Caco-2 (cell line): ENCODE results near the gene LYPD3. TPM values are rescaled to one million over a fixed set of nuclear protein-coding genes. Genes with fewer than 3 reads are reported as not detected.
"Not testable (repeated sequence)": the region's sequence is repeated elsewhere in the genome, so short reads cannot be mapped to it uniquely, and the experiment has no call there.

Experiments used
- BruUV-seq: library from RNA; stranded (reverse); fragments of 400-500 nt; replicated peaks from 2 replicates; lab custom pipeline; 2021; lab: Mats Ljungman, UMichigan
- CTCF ChIA-PET: fragments of 300-600 bp; sonication (Branson Sonifier 250); formaldehyde crosslinking; loops from one replicate; lab custom pipeline; 2022; ENCODE audit warnings: antibody characterized with exemption; lab: Charles Lee
- POLR2A ChIA-PET: fragments of 300-600 bp; sonication (Branson Sonifier 250); formaldehyde crosslinking; loops from one replicate; lab custom pipeline; 2022; ENCODE audit warnings: antibody characterized with exemption; lab: Charles Lee
- DNase-seq, 2 experiments: peaks; one replicate each; pipeline versions ENCODE4 v3.0.0 to v3.0.0-alpha.2; 2020 to 2022
- H3K27me3 ChIP-seq: replicated peaks from 2 replicates; pipeline ENCODE4 v1.6.0; 2011; ENCODE audit warnings: low read length; ENCODE audit not compliant: control insufficient read depth, insufficient read depth
- H3K36me3 ChIP-seq: 2 replicates; pipeline ENCODE4 v1.5.1; 2011; ENCODE audit warnings: low read length; ENCODE audit not compliant: control insufficient read depth, insufficient read depth
- H3K4me1 ChIP-seq: fragments of 250-450 bp; sonication (Bioruptor Pico); 2 replicates; pipeline ENCODE4 v1.5.1; 2020; ENCODE audit warnings: mild to moderate bottlenecking
- H3K4me3 ChIP-seq: 2 replicates; pipeline ENCODE4 v1.5.1; 2011; ENCODE audit warnings: low read depth, mild to moderate bottlenecking, control low read depth, low read length
- H3K9me3 ChIP-seq: fragments of 250-450 bp; sonication (Bioruptor Pico); 2 replicates; pipeline ENCODE4 v1.5.1; 2020; ENCODE audit warnings: mild to moderate bottlenecking, moderate library complexity
- H3K27ac Mint-ChIP-seq: one replicate; pipeline ENCODE4 v1.8.0; 2022; ENCODE audit warnings: mixed read lengths; ENCODE audit not compliant: unreplicated experiment
- H3K27me3 Mint-ChIP-seq: one replicate; pipeline ENCODE4 v1.8.0; 2022; ENCODE audit warnings: mixed read lengths; ENCODE audit not compliant: insufficient read depth, unreplicated experiment
- H3K36me3 Mint-ChIP-seq: one replicate; pipeline ENCODE4 v1.8.0; 2022; ENCODE audit warnings: mild to moderate bottlenecking, mixed read lengths; ENCODE audit not compliant: insufficient read depth, unreplicated experiment
- H3K4me1 Mint-ChIP-seq: one replicate; pipeline ENCODE4 v1.8.0; 2022; ENCODE audit warnings: low read depth, mixed read lengths; ENCODE audit not compliant: unreplicated experiment
- H3K4me3 Mint-ChIP-seq: one replicate; pipeline ENCODE4 v1.8.0; 2022; ENCODE audit warnings: mild to moderate bottlenecking, moderate library complexity, mixed read lengths; ENCODE audit not compliant: unreplicated experiment
- H3K9me3 Mint-ChIP-seq: one replicate; pipeline ENCODE4 v1.8.0; 2022; ENCODE audit warnings: mixed read lengths; ENCODE audit not compliant: unreplicated experiment
- intact Hi-C: fragments of 100-400 bp; cut with micrococcal nuclease; formaldehyde crosslinking; loops from one replicate; pipeline ENCODE4 v1.10.0; 2022; ENCODE audit not compliant: unreplicated experiment
- total RNA-seq: library from RNA; stranded (reverse); gene quantifications from 2 replicates; pipeline ENCODE4 v1.2.3, GENCODE V29; 2022
- TF ChIP-seq, protein P1 (sequence below), 2 experiments: fragments of 200-600 bp in 1 of 2; IDR thresholded peaks; 1 replicate in 1 of 2; 2 replicates in 1 of 2; pipeline versions ENCODE4 v1.5.1 to v1.8.0; 2011 to 2022; ENCODE audit warnings: antibody characterized with exemption in 1 of 2, control low read depth in 1 of 2, inconsistent platforms in 1 of 2, low read depth in 1 of 2, low read length in 1 of 2, mild to moderate bottlenecking in 1 of 2, moderate library complexity in 1 of 2; ENCODE audit not compliant: insufficient read depth in 1 of 2, severe bottlenecking in 1 of 2, unreplicated experiment in 1 of 2

Gene LYPD3
- total RNA-seq, 1 experiment from 2014 or later: 1.3 TPM

DNA sequence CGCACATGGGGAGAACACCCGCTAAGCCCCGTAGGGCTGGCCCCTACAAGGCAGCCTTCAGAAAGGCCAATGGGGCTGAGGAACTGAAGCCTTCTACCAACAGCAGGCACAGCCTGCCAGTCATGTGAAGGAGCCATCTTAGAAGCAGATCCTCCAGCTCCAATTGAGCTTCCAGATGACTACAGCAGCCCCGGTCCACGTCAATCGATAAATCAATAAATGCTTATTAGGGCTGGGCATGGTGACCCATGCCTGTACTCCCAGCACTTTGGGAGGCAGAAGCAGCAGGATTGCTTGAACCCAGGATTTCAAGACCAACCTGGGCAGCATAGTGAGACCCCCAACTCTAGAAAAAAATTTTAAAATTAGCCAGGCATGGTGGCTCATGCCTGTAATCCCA, 27.7 kb downstream of the LYPD3 start:
- H3K9me3 ChIP-seq: peaks cover 5% of the 10 kb centered on the region; the same call in 1 of the 2 replicates
- H3K4me3 ChIP-seq: no peak overlapping the region
- Mint-ChIP-seq H3K36me3 (no peaks in the 10 kb centered on the region), H3K27ac (no peak overlapping the region), H3K4me1 (no peaks in the 10 kb centered on the region), H3K4me3 (no peak overlapping the region), H3K27me3 (peaks cover 3% of the 10 kb centered on the region), H3K9me3 (no peaks in the 10 kb centered on the region)
- BruUV-seq: no TSS peak
- ChIA-PET CTCF (no interaction called here), POLR2A (no interaction called here)
- intact Hi-C loops: no loop called here
- H3K36me3 ChIP-seq: no peaks in the 10 kb centered on the region
- no peaks in the 10 kb centered on the region for H3K4me1 ChIP-seq
- H3K27me3 ChIP-seq: no peaks in the 10 kb centered on the region
- DNase-seq: no peak
- TF ChIP-seq, protein P1, sequence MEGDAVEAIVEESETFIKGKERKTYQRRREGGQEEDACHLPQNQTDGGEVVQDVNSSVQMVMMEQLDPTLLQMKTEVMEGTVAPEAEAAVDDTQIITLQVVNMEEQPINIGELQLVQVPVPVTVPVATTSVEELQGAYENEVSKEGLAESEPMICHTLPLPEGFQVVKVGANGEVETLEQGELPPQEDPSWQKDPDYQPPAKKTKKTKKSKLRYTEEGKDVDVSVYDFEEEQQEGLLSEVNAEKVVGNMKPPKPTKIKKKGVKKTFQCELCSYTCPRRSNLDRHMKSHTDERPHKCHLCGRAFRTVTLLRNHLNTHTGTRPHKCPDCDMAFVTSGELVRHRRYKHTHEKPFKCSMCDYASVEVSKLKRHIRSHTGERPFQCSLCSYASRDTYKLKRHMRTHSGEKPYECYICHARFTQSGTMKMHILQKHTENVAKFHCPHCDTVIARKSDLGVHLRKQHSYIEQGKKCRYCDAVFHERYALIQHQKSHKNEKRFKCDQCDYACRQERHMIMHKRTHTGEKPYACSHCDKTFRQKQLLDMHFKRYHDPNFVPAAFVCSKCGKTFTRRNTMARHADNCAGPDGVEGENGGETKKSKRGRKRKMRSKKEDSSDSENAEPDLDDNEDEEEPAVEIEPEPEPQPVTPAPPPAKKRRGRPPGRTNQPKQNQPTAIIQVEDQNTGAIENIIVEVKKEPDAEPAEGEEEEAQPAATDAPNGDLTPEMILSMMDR (IDR thresholded peaks at IDR 0.05; ENCODE audit: insufficient read depth in 1 of 2, low read depth in 1 of 2, low read length in 1 of 2, severe bottlenecking in 1 of 2, unreplicated experiment in 1 of 2): no peak

DNA sequence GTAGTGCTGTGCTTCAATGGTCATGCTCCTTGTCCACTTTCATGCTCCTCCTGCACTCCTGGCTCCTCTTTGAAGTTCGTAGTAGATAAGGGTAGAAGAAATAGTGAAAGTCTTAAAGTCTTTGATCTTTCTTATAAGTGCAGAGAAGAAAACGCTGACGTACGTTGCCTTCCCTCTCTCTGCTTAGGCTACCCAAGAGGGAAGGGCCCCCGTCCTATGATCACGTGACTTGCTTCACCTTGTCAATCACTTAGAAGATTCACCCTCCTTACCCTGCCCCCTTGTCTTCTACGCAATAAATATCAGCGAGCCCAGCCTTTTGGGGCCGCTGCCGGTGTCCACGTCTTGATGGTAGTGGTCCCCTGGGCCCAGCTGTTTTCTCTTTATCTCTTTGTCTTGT, 28.1 kb downstream of the LYPD3 start:
- H3K36me3 ChIP-seq, DNase-seq, H3K27me3 Mint-ChIP-seq, H3K27ac Mint-ChIP-seq, H3K4me1 Mint-ChIP-seq, H3K4me3 ChIP-seq, POLR2A ChIA-PET, CTCF ChIA-PET, H3K4me3 Mint-ChIP-seq, H3K27me3 ChIP-seq, H3K9me3 Mint-ChIP-seq, intact Hi-C loops, H3K9me3 ChIP-seq, H3K36me3 Mint-ChIP-seq, BruUV-seq, H3K4me1 ChIP-seq: not testable (repeated sequence)

DNA sequence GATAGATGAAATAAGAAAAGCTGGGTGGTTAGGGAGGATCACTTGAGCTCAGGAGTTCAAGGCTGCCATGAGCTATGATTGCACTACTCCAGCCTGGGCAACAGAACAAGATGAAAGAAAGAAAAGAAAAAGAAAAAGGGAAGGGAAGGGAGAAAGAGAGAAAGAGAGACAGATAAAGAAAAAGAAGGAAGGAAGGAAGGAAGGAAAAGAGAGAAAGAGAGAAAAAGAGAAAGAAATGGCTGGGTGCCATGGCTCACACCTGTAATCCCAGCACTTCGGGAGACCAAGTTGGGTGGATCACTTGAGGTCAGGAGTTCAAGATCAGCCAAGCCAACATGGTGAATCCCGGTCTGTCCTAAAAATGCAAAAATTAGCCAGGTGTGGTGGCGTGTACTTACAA, 29.6 kb downstream of the LYPD3 start:
- intact Hi-C loops: no loop called here
- H3K27ac Mint-ChIP-seq: no peak overlapping the region
- CTCF ChIA-PET: interaction anchor here (0.6 to 1.0 kb wide), 2 partner anchors 11 to 85 kb away, joined by 3 read pairs; no protein-coding TSS in a partner anchor
- Histone ChIP-seq H3K4me3 (no peak overlapping the region), H3K4me1 (no peaks in the 10 kb centered on the region), H3K36me3 (no peaks in the 10 kb centered on the region), H3K9me3 (peaks cover 5% of the 10 kb centered on the region; the same call in 1 of the 2 replicates), H3K27me3 (no peaks in the 10 kb centered on the region)
- H3K27me3 Mint-ChIP-seq: peaks cover 3% of the 10 kb centered on the region
- POLR2A ChIA-PET: no interaction called here
- no peak overlapping the region for H3K4me3 Mint-ChIP-seq
- BruUV-seq: no TSS peak
- no peaks in the 10 kb centered on the region for H3K9me3 Mint-ChIP-seq
- no peaks in the 10 kb centered on the region for H3K36me3 Mint-ChIP-seq
- H3K4me1 Mint-ChIP-seq: no peaks in the 10 kb centered on the region
- TF ChIP-seq, protein P1 (IDR thresholded peaks at IDR 0.05; ENCODE audit: insufficient read depth in 1 of 2, low read depth in 1 of 2, low read length in 1 of 2, severe bottlenecking in 1 of 2, unreplicated experiment in 1 of 2): no peak
- DNase-seq: no peak
